SU-DHL-6 (cell line): ENCODE data around the gene CMSS1.

ENCODE experiments used
- EZH2phosphoT487 ChIP-seq: fragments of 200-600 bp; sonication (generic), shearing (Covaris generic); conservative IDR thresholded peaks from 2 replicates; pipeline ENCODE4 v1.6.1; 2018; ENCODE audit warnings: mild to moderate bottlenecking, antibody characterized with exemption, low read length, moderate library complexity, mixed read lengths
- TF ChIP-seq, protein P1 (sequence below): fragments of 200-600 bp; sonication (generic); IDR thresholded peaks from one replicate; pipeline ENCODE4 v1.5.1; 2017; ENCODE audit warnings: antibody characterized with exemption, mild to moderate bottlenecking, low read length, moderate library complexity; ENCODE audit not compliant: insufficient read depth, poor library complexity, severe bottlenecking

DNA sequence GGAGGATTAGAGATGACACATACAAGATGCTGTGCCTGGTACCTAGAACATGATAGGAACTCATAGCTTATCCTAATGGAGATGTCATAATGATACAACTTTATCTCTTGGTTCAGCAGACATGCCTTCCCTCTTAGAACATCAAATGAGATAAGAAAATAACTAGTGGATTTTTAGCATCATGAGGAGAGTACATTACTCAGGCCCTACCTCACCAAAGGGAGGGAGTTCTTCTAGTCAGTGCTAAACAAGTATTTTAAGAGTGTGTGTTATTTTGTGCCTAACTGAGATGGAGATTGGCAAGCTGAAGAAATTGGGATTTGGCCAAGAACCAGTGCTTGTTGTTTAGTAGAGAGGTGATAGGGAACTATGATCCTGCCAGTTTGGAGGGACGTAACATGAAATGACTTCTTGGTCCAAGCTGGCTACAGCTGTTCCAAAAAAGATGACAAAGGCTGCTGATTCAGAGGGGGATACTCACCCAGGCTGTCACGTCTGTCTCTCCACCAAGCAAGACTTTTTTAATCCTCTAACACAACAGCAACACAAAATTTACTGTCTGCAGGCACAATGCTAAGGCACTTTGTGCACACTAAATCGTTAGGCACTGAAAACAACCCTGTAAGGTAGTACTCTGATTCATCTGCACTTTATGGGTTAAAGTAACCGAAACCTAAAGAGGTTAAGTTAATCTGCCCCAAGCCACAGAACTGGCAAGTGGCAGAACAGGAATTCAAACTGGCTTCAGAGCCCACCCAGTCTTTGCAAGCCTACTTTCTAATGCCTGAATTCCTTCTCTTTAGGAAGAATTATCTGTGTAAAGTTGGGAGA lies 126.5 kb downstream of the CMSS1 start:
- TF ChIP-seq EZH2phosphoT487 = no peak
- TF ChIP-seq, protein P1, sequence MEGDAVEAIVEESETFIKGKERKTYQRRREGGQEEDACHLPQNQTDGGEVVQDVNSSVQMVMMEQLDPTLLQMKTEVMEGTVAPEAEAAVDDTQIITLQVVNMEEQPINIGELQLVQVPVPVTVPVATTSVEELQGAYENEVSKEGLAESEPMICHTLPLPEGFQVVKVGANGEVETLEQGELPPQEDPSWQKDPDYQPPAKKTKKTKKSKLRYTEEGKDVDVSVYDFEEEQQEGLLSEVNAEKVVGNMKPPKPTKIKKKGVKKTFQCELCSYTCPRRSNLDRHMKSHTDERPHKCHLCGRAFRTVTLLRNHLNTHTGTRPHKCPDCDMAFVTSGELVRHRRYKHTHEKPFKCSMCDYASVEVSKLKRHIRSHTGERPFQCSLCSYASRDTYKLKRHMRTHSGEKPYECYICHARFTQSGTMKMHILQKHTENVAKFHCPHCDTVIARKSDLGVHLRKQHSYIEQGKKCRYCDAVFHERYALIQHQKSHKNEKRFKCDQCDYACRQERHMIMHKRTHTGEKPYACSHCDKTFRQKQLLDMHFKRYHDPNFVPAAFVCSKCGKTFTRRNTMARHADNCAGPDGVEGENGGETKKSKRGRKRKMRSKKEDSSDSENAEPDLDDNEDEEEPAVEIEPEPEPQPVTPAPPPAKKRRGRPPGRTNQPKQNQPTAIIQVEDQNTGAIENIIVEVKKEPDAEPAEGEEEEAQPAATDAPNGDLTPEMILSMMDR = no peak
